Eye (tissue), 1 donor: ENCODE results near the gene OR2A42.
"Not testable (repeated sequence)": the region's sequence is repeated elsewhere in the genome, so short reads cannot be mapped to it uniquely, and the experiment has no call there.

Experiments
- DNase-seq: peaks from one replicate; pipeline ENCODE4 v3.0.0-alpha.2; 2015

The OR2A42 gene

DNA sequence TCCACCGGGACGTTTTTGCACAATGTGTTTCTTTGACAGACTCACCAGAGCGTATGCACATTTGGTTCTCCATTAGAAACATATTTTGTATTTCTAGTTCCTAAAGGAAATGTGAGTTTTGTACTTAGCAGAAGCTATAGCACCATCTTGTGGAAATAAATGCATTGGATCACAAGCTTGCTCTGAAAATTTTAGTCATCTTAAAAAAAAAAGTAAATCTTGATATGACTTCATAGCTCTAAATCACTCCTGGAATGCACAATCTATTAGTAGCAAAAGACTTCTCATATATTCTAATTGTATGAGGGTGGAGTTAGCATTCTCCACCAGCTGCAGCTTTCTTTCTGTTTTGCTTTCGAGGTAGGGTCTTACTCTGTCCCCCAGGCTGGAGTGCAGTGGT lies 20.3 kb downstream of the OR2A42 start:
- not testable (repeated sequence) for DNase-seq

DNA sequence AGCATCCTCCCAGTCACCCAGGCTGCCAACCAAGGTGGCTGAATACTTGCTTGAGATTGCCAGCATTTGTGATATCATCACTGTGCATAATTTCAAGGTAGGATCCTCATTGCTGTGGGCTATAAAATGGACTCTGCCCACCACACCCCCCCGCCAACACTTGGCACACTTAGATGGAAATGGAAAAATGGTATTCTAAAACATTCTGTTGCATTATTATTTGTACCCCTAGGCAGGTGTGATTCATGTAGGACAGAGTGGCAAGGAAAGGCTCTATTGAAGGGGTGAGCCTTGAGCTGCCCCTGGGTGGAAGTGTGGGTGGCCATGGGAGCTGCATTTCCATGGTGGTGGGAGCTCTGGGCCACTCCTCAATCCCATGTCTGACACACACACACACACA lies 20.8 kb downstream of the OR2A42 start:
- DNase-seq = not testable (repeated sequence)

DNA sequence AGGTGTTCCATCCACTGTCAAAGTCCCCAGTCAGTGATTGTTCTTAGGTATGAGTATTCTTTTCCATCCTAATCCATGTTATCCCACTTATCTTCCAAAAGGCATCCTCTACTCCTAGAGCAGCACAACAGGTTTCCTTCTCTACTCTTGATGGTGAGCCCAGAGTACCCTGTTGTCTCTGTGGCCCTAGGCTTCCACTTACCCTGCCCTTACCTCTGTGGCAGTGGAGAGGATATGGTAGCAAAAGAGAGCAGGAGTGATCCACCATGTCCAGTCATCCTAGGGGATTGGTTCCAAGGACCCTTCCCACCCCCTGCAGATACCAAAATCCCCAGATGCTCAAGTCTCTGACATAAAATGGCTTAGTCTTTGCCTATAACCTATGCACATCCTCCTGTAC lies 22.2 kb downstream of the OR2A42 start:
- not testable (repeated sequence) for DNase-seq

DNA sequence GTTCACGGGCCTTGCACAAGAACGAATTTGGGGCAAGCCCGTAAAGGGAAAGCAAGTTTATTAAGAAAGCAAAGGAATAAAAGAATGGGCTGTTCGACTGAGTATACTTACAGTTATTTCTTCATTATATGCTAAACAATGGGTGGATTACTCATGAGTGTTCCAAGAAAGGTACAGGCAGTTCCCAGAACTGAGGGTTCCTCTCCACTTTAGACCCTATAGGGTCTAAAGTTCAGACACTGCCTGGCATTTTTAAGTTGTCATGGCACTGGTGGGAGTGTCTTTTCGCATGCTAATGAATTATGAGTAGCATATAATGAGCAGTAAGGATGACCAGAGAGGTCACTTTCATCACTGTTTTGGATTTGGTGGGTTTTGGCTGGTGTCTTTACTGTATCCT lies 34.1 kb downstream of the OR2A42 start:
- not testable (repeated sequence) for DNase-seq

DNA sequence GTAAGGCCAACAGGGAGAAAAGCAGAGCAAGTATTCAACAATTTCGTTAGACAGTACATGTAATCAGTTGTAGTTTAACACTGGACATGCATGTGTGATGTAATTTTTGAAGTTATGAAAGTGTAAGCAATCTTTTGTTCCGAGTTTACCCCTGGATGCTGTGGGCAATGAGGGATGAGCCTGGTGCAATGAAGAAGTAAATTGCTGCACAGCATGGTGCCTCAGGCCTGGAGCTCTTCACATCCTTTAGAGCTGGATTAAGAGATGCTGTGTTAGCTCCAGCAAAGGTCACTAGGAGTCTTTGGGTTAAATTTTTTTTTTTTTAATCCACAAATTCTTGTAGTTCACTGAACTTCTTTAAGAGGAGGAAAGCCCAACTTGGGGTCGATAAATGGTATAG lies 36.3 kb downstream of the OR2A42 start:
- DNase-seq = not testable (repeated sequence)

DNA sequence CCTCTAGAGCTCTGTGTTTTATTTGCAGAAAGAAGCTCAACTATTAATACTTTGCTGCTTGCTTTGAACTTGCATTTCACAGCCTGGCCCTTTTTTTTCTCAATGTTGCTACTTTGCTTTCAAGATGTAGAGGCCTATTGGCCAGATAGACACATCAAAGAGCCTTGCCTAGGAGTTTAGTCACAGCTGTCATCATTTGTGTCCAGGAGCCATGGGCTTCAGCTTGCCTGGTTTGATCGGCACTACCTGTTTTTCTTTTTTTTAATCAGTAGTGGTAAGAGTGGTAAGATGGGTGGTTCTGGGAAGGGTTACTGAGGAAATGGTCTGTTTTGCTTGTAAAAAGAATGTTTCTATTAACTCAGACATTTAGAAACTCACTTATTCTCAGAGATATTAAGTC lies 37.4 kb downstream of the OR2A42 start:
- not testable (repeated sequence) for DNase-seq

DNA sequence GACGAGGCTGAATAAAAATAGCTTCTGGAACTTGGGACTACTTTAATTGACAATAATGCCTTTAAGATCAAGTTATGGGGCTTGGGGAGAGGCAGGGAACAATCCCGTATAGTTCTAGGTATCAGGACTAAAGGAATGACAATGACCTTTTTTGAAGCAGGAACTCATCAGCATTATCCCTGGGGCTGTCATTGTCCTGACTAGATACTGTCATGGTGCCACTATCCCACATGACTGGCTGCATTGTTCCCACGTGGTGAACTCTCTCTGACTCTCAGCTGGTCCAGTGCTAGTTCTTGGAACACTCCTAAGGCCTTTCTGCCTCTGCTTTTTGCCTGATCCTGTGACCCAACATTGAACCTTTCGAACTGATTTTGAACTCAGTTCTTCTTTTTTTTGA lies 40.5 kb downstream of the OR2A42 start:
- DNase-seq = not testable (repeated sequence)

DNA sequence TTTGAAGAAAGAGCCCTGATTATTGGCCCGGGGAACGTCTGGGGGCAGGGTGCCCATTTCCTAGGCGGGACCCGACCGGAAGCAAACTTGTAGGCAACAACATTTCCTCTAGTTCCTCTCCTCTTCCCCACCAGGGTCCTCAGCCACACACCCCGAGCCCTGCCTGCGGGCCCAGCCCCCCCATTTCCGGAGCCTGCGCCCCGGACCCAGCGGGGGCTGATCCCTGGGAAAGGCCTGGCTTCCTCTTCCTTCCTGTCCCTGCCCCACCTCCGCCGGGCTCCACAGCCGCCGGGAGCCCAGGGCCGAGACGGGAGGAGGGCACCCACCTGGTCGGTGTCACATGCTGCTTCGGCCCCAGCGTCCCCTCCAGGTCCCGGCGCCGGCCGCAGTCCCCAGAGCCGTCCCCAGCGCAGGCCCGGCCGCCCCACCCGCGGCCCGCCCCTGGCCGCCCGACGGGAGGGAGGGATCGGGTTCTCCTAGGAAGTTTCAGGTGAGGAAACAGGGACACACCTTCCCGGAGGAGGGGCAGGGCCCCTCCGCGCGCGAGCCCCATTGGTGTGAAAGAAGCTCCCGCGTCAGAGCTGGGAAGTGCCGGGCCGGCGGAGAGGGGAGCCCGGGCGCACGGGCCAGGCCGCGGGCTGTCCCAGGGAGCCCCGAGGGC lies 44.1 kb downstream of the OR2A42 start, which contains the start of gene ARHGEF35:
ARHGEF35 (minus strand) TSS at position 622 of the 661 bp plus-strand sequence. CDS start 7,450 bp downstream, outside the sequence.
- DNase-seq = not testable (repeated sequence)

DNA sequence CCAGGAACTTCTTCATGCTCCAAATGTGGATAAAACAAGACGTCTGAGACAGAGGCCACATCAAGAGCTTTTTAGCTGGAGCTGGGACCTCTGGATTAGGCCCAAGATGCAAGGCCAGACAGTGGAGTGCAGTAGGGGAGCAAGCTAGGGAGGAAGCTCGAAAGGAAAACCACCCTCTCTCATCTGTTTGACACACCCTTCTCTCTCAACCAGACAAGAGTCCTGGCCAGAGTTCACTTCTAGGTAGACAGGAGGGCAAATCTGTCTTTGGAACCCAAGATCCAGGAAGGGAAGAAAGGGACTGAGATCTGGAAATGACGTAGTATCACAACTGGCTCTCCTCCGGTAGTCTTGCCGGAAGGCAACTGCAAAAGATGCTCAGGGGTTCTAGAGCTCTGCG lies 45.0 kb downstream of the OR2A42 start:
- DNase-seq = not testable (repeated sequence)

DNA sequence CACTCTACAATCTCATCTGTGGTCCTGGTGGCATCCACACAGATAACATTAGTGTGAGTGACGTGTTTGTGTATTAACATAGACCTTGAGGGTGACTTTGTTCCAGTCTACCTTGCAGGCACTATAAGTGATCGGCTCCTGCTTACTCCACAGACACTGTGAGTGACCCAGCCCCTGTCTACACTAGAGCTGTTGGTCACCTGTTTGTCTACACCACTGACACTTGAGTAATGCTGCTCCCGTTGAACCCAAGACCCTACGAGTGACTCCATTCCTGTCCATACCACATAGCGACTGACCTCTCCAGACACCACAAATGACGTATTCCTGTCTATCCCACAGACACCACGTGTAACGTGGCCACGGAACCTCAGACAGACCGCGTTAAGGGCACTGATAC lies 45.6 kb downstream of the OR2A42 start:
- not testable (repeated sequence) for DNase-seq

DNA sequence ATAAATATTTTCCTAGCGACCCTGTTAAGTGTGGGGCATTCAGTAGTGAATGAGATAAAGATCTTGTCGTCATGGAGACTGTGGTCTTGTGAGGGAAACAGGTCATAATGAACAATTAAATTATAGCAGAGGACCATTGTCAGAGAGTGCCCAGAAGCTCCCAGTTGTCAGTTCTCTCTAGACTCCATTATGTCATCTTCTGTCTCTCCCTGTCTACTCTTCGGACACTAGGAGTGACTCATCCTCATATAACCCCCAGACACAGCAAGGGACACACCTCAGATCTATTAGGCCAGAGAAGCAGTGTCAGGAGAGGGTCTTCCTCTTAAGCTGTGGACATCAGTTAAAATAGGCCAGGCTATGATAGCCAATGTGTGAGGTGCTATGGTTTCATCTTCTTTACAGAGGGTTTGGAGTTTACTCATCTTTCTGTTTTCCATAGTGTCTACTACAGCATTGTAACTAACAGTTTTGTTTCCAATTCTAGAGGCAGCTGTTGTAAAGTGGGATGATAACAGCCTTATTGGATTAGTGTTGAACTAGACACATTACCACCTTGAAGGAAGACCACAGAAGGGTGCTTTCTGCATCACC lies 50.7 kb downstream of the OR2A42 start:
- not testable (repeated sequence) for DNase-seq

DNA sequence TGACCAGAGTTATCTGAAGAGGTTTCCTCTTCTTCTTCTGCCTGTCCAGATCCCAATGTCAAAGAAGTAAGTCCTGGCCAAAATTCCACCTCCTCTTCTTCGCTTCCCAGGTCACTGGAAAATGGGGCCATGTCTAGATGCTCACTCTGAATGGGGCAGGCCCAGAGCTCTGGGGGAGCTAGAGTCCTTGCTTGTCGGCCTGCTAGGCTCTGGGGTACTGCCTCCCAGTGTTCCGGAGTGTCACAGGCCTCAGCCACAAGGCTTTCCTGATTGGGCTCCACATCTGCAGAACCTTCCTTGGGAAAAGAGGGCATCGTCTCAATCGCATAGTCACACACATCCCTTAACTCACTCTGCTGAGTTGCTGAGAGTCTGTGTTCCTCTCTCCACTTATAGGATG lies 51.6 kb downstream of the OR2A42 start:
- DNase-seq = not testable (repeated sequence)

DNA sequence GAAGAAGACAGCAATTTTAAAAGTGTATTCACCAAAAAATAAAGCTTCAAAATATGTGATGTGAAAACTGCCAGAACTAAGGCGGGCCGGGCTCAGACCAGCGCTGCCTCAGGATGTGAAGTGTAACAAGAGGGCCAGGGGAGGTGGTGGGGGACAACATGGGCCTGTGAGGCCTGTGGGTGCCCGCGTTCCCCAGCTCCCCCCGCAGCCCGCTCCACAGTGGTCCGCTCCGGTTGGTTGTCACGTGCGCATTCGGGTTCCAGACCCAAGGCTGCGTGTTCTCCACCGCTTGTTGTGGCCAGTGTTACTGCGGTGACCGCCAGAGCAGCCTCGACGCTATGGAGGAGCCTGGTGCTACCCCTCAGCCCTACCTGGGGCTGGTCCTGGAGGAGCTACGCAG lies 56.2 kb downstream of the OR2A42 start, which contains the start of gene CTAGE4:
CTAGE4 (plus strand) TSS at position 301 of the 400 bp plus-strand sequence; CDS start at position 339, 38 bp downstream.
- DNase-seq = not testable (repeated sequence)

DNA sequence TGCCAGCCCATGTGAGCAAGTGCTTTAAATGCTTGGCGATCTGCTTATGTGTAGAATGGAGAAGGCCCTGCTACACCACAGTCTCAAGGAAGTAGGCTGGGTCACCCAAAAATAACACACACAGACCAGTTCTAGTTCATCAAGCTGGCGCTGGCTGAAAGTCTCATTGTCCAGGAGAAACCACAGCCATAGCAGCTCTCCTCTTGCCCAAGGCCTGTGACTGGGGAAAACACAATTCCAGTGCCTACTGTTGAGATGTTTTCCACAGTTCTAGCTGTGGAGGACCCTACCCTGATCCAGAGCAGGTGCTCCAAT lies 60.3 kb downstream of the OR2A42 start:
- not testable (repeated sequence) for DNase-seq

DNA sequence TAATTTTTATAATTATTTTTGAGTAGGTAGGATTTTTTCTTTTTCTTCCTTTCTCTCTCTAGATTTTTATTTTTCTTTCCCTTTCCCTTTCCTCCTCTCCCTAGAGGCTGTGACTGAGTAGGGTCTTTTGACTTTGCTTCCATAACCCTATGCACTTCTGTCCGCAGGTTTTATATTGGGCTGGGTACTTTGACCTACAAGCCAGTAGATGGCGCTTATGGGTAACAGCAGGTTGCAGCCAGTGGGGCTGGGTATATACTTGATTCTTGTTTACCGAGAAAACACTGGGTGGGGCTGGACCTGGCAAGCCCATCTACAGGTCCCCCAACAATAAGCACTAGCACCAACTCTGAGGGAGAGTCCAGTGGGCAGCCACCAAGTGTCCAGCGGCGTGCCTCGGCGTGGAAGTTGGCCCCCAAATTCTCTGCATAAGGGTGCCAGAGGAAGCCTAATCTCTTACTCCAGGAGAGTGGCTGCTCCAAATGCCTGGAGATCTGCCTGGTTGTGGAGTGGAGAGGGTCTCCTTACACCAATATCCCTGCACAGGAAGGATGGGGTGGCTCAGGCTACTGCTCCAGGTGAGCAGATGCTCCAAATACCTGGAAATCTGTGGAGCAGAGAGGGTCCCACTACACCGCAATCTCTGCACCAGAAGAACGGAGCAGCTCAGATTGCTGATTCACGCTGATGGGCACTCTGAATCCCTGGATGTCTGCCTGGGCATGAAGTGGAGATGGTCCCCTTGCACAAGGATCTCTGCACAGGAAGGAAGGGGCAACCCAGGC lies 60.8 kb downstream of the OR2A42 start:
- not testable (repeated sequence) for DNase-seq
